Measurements from ENCODE around the gene CES4A. TPM values are rescaled to one million over a fixed set of nuclear protein-coding genes. Genes with fewer than 3 reads are reported as not detected.
A peak's percentile ranks its signal among the peaks of the same experiment; 100 is the strongest.

The CES4A gene
- polyA plus RNA-seq, 1 of the 3 experiments (the other 2 are of a cell fraction): 7.3 TPM

- CTCF ChIA-PET: interaction anchor here (0.6 to 2.3 kb wide), 4 partner anchors 17 to 188 kb away, joined by 3 to 8 read pairs (median 4); no protein-coding TSS in a partner anchor
- WGBS (ENCODE audit: low lambda C conversion rate): 61% methylated on average over 6 of the region's 6 CpGs
- no peak for TF ChIP-seq RXRA (IDR thresholded peaks at IDR 0.05; ENCODE audit: borderline replicate concordance, low read depth)
- POLR2A ChIA-PET: interaction anchor here (0.6 kb wide), 1 partner anchor 178 kb away, joined by 3 read pairs; no protein-coding TSS in a partner anchor
- no peak overlapping the region for H3K9ac ChIP-seq
- H3K36me3 ChIP-seq (replicated peaks in 1 of 2; ENCODE audit: control insufficient read depth in 1 of 2, insufficient read depth in 2 of 2, low read length in 1 of 2): no peaks in the 10 kb centered on the region
- no peak overlapping the region for H3K27ac ChIP-seq (ENCODE audit: low read depth in 2 of 2, low read length in 1 of 2)
- H3K9me3 ChIP-seq: no peaks in the 10 kb centered on the region
- H3K4me2 ChIP-seq: no peak overlapping the region
- no peaks in the 10 kb centered on the region for H3K9me2 ChIP-seq
- DNase-seq: no peak
- no peaks in the 10 kb centered on the region for H4K20me1 ChIP-seq (ENCODE audit: insufficient read depth)
- peaks cover 0 to 11% of the 10 kb centered on the region in 2 experiments; a peak in 1 of 4 replicates for H3K4me1 ChIP-seq (ENCODE audit: control insufficient read depth in 1 of 2, insufficient read depth in 2 of 2, low read depth in 1 of 2, low read length in 1 of 2)
- H3K4me3 ChIP-seq (ENCODE audit: low read depth in 2 of 2, low read length in 1 of 2): no peak overlapping the region
- H2AFZ ChIP-seq (ENCODE audit: low read depth): no peak overlapping the region
- no peaks in the 10 kb centered on the region for H3F3A ChIP-seq (replicated peaks; ENCODE audit: insufficient read depth)
- H3K27me3 ChIP-seq (ENCODE audit: insufficient read depth): no peaks in the 10 kb centered on the region
- no peaks in the 10 kb centered on the region for H3K79me2 ChIP-seq (ENCODE audit: insufficient read depth)
Observed at GRCh38 chr16:66996324-66996982, 8.1 kb downstream of the CES4A start.

- no peak overlapping the region for H3K27ac ChIP-seq (ENCODE audit: low read depth in 2 of 2, low read length in 1 of 2)
- no peaks in the 10 kb centered on the region for H3F3A ChIP-seq (replicated peaks; ENCODE audit: insufficient read depth)
- H3K36me3 ChIP-seq (replicated peaks in 1 of 2; ENCODE audit: control insufficient read depth in 1 of 2, insufficient read depth in 2 of 2, low read length in 1 of 2): no peaks in the 10 kb centered on the region
- no peak overlapping the region for H3K4me3 ChIP-seq (ENCODE audit: low read depth in 2 of 2, low read length in 1 of 2)
- H3K27me3 ChIP-seq (ENCODE audit: insufficient read depth): no peaks in the 10 kb centered on the region
- no peak overlapping the region for H3K4me2 ChIP-seq
- no peak for TF ChIP-seq ELF1 (IDR thresholded peaks at IDR 0.05)
- no peak for TF ChIP-seq USF2 (IDR thresholded peaks at IDR 0.05; ENCODE audit: borderline replicate concordance, low read depth, low read length)
- no peak for TF ChIP-seq TCF12 (IDR thresholded peaks at IDR 0.05)
- no peaks in the 10 kb centered on the region for H4K20me1 ChIP-seq (ENCODE audit: insufficient read depth)
- ChIA-PET CTCF (interaction anchor here (1.0 to 2.3 kb wide), 3 partner anchors 17 to 158 kb away, joined by 3 to 8 read pairs (median 4); no protein-coding TSS in a partner anchor), POLR2A (no interaction called here)
- WGBS (ENCODE audit: low lambda C conversion rate): 55% methylated on average over 3 of the region's 3 CpGs
- peaks cover 0 to 13% of the 10 kb centered on the region in 2 experiments; a peak in 1 of 4 replicates for H3K4me1 ChIP-seq (ENCODE audit: control insufficient read depth in 1 of 2, insufficient read depth in 2 of 2, low read depth in 1 of 2, low read length in 1 of 2)
- H3K9me3 ChIP-seq: no peaks in the 10 kb centered on the region
- no peak for DNase-seq
- H3K9me2 ChIP-seq: no peaks in the 10 kb centered on the region
- H3K79me2 ChIP-seq (ENCODE audit: insufficient read depth): no peaks in the 10 kb centered on the region
- H3K9ac ChIP-seq: no peak overlapping the region
- no peak overlapping the region for H2AFZ ChIP-seq (ENCODE audit: low read depth)
Observed at GRCh38 chr16:66996983-66997358, 8.6 kb downstream of the CES4A start.

DNA sequence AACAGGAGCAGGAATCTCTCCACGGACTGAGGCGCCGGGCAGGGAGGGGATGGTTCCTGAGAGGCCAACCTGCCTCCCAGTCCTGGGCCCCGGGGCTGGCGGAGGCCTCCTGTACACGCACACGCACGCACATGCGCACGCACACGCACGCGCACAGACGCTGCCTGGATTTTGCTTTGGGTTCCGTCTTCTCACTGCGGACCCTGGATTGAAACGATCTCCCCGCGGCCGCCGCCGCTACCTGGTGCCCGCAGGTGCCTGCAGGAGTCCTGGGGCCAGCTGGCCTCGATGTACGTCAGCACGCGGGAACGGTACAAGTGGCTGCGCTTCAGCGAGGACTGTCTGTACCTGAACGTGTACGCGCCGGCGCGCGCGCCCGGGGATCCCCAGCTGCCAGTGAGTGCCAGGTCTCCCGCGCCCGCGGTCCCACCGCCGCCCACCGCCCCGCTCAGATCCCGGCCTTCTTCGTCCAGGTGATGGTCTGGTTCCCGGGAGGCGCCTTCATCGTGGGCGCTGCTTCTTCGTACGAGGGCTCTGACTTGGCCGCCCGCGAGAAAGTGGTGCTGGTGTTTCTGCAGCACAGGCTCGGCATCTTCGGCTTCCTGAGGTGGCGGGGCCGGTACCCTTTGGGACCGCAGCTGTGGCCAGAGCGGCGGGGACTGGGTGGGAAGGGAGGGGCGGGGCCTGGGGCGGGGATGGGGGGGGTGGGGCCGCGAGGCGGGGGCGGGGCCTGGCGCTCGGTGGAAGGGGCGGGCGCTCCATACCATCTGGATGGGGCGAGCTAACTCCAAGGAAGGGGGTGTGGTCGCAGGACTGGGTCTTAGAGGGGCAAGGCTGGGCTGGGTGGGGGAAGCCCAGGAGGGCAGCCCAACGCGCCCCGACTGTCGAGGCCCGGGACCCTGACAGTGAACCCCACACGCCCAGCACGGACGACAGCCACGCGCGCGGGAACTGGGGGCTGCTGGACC, 12.3 kb downstream of the CES4A start:
- Histone ChIP-seq H3K4me1 (ENCODE audit: control insufficient read depth in 1 of 2, insufficient read depth in 2 of 2, low read depth in 1 of 2, low read length in 1 of 2) (peaks cover 0 to 13% of the 10 kb centered on the region in 2 experiments; a peak in 1 of 4 replicates), H4K20me1 (ENCODE audit: insufficient read depth) (no peaks in the 10 kb centered on the region), H3F3A (replicated peaks; ENCODE audit: insufficient read depth) (no peaks in the 10 kb centered on the region), H3K4me2 (peak overlapping the region; percentile 88), H3K9me3 (no peaks in the 10 kb centered on the region), H3K9me2 (no peaks in the 10 kb centered on the region), H3K4me3 (ENCODE audit: low read depth in 2 of 2, low read length in 1 of 2) (peak overlapping the region; percentile 51 to 58), H3K27me3 (ENCODE audit: insufficient read depth) (no peaks in the 10 kb centered on the region), H3K27ac (ENCODE audit: low read depth in 2 of 2, low read length in 1 of 2) (no peak overlapping the region; a peak in 1 of 4 replicates), H3K79me2 (ENCODE audit: insufficient read depth) (no peaks in the 10 kb centered on the region), H3K36me3 (replicated peaks in 1 of 2; ENCODE audit: control insufficient read depth in 1 of 2, insufficient read depth in 2 of 2, low read length in 1 of 2) (no peaks in the 10 kb centered on the region), H2AFZ (ENCODE audit: low read depth) (peak overlapping the region; percentile 84; the same call in 1 of the 2 replicates), H3K9ac (no peak overlapping the region)
- no peak for TF ChIP-seq ELF1 (IDR thresholded peaks at IDR 0.05)
- TF ChIP-seq RCOR1 (IDR thresholded peaks at IDR 0.05; ENCODE audit: low read length): no peak
- TF ChIP-seq NRF1 (IDR thresholded peaks at IDR 0.05; ENCODE audit: low read depth, low read length): peak; percentile 67
- TF ChIP-seq MAX (IDR thresholded peaks at IDR 0.05; ENCODE audit: low read depth): peak; percentile 88
- POLR2A ChIA-PET: interaction anchor here (0.7 kb wide), 1 partner anchor 30 kb away, joined by 3 read pairs; no protein-coding TSS in a partner anchor
- CTCF ChIA-PET: interaction anchor here (1.0 to 3.0 kb wide), 5 partner anchors 11 to 176 kb away, joined by 3 to 16 read pairs (median 3); partner anchors contain the start of gene NOL3
- WGBS (ENCODE audit: low lambda C conversion rate): 15% methylated on average over 22 of the region's 89 CpGs
- peak; percentile 97 for DNase-seq
